KMS-11 (cell line): Measurements from ENCODE around the gene SEC23IP.

Source experiments
- H2AFZ ChIP-seq: fragments of 200-600 bp; sonication (generic); 2 replicates; pipeline ENCODE4 v1.6.1; 2016; ENCODE audit warnings: antibody characterized with exemption, mixed run types, low read depth
- H3K27ac ChIP-seq: fragments of 200-600 bp; sonication (generic); 2 replicates; pipeline ENCODE4 v1.6.1; 2016; ENCODE audit warnings: mild to moderate bottlenecking, mixed run types
- H3K27me3 ChIP-seq: fragments of 200-600 bp; sonication (generic); 2 replicates; pipeline ENCODE4 v1.6.1; 2017; ENCODE audit warnings: mild to moderate bottlenecking, low read depth, mixed run types, moderate library complexity; ENCODE audit not compliant: insufficient read depth
- H3K36me3 ChIP-seq: fragments of 200-600 bp; sonication (generic); 2 replicates; pipeline ENCODE4 v1.6.1; 2017; ENCODE audit warnings: mild to moderate bottlenecking, mixed run types; ENCODE audit not compliant: insufficient read depth
- H3K4me1 ChIP-seq: fragments of 200-600 bp; sonication (generic); 2 replicates; pipeline ENCODE4 v1.6.1; 2016; ENCODE audit warnings: mild to moderate bottlenecking, low read depth, mixed run types; ENCODE audit not compliant: poor library complexity, severe bottlenecking
- H3K4me2 ChIP-seq: fragments of 200-600 bp; sonication (generic); 2 replicates; pipeline ENCODE4 v1.7.0; 2016; ENCODE audit warnings: mild to moderate bottlenecking, mixed run types
- H3K4me3 ChIP-seq: fragments of 200-600 bp; sonication (generic); IDR thresholded peaks from 2 replicates; pipeline ENCODE4 v1.6.1; 2017; ENCODE audit warnings: low read depth, low read length, mixed read lengths; ENCODE audit not compliant: insufficient read depth
- H3K79me2 ChIP-seq: fragments of 200-600 bp; sonication (generic); 2 replicates; pipeline ENCODE4 v1.6.1; 2016; ENCODE audit warnings: low read depth, mixed run types; ENCODE audit not compliant: insufficient read depth
- H3K9ac ChIP-seq: fragments of 200-600 bp; sonication (generic); 2 replicates; pipeline ENCODE4 v1.6.1; 2016; ENCODE audit warnings: mild to moderate bottlenecking, mixed run types
- H4K20me1 ChIP-seq: fragments of 200-600 bp; sonication (generic); 2 replicates; pipeline ENCODE4 v1.6.1; 2016; ENCODE audit warnings: mild to moderate bottlenecking, mixed run types; ENCODE audit not compliant: insufficient read depth
- TF ChIP-seq, protein P1 (sequence below): fragments of 200-600 bp; sonication (generic); conservative IDR thresholded peaks from 2 replicates; pipeline ENCODE4 v1.6.1; 2017; ENCODE audit warnings: low read depth, mild to moderate bottlenecking, antibody characterized with exemption, low read length, moderate library complexity, mixed read lengths

The SEC23IP gene

DNA sequence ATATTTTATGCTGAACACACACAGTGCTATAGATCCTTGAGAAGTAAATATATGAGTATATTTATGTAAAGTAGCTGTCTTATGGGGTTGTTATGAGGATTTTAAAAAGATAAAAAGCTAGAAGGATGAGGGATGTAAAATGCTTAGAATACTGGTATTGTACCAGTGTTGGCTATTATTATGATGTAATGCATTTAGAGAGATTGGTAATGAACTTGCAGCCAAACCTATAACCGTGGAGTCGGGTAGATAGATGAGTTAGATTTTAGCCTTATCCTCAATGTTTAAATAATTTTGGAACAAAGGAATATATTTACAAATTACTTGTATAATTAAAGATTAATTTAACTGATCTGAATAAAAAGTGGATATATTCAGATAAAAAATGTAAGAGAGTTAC lies 99.3 kb downstream of the SEC23IP start:
- Histone ChIP-seq H3K4me1 (no peaks in the 10 kb centered on the region), H3K4me2 (no peak overlapping the region), H3K9ac (no peak overlapping the region), H4K20me1 (no peaks in the 10 kb centered on the region), H3K27me3 (no peaks in the 10 kb centered on the region), H2AFZ (no peak overlapping the region), H3K36me3 (no peaks in the 10 kb centered on the region), H3K4me3 (no peak overlapping the region), H3K27ac (no peak overlapping the region), H3K79me2 (no peaks in the 10 kb centered on the region)
- TF ChIP-seq, protein P1, sequence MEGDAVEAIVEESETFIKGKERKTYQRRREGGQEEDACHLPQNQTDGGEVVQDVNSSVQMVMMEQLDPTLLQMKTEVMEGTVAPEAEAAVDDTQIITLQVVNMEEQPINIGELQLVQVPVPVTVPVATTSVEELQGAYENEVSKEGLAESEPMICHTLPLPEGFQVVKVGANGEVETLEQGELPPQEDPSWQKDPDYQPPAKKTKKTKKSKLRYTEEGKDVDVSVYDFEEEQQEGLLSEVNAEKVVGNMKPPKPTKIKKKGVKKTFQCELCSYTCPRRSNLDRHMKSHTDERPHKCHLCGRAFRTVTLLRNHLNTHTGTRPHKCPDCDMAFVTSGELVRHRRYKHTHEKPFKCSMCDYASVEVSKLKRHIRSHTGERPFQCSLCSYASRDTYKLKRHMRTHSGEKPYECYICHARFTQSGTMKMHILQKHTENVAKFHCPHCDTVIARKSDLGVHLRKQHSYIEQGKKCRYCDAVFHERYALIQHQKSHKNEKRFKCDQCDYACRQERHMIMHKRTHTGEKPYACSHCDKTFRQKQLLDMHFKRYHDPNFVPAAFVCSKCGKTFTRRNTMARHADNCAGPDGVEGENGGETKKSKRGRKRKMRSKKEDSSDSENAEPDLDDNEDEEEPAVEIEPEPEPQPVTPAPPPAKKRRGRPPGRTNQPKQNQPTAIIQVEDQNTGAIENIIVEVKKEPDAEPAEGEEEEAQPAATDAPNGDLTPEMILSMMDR, result no peak
